ENCODE results near the gene TMEM151B.

- TF ChIP-seq, protein P1, sequence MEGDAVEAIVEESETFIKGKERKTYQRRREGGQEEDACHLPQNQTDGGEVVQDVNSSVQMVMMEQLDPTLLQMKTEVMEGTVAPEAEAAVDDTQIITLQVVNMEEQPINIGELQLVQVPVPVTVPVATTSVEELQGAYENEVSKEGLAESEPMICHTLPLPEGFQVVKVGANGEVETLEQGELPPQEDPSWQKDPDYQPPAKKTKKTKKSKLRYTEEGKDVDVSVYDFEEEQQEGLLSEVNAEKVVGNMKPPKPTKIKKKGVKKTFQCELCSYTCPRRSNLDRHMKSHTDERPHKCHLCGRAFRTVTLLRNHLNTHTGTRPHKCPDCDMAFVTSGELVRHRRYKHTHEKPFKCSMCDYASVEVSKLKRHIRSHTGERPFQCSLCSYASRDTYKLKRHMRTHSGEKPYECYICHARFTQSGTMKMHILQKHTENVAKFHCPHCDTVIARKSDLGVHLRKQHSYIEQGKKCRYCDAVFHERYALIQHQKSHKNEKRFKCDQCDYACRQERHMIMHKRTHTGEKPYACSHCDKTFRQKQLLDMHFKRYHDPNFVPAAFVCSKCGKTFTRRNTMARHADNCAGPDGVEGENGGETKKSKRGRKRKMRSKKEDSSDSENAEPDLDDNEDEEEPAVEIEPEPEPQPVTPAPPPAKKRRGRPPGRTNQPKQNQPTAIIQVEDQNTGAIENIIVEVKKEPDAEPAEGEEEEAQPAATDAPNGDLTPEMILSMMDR (IDR thresholded peaks at IDR 0.05), result no peak
- TF ChIP-seq EP300 (IDR thresholded peaks at IDR 0.05), result no peak
These were observed 43.7 kb upstream of the TMEM151B start for GRCh38 chr6:44226368-44227147.

Data from upper lobe of left lung (tissue), 4 donors.